ENCODE measurements around the gene DYSF.
A peak's percentile ranks its signal among the peaks of the same experiment; 100 is the strongest.

Gene DYSF

DNA sequence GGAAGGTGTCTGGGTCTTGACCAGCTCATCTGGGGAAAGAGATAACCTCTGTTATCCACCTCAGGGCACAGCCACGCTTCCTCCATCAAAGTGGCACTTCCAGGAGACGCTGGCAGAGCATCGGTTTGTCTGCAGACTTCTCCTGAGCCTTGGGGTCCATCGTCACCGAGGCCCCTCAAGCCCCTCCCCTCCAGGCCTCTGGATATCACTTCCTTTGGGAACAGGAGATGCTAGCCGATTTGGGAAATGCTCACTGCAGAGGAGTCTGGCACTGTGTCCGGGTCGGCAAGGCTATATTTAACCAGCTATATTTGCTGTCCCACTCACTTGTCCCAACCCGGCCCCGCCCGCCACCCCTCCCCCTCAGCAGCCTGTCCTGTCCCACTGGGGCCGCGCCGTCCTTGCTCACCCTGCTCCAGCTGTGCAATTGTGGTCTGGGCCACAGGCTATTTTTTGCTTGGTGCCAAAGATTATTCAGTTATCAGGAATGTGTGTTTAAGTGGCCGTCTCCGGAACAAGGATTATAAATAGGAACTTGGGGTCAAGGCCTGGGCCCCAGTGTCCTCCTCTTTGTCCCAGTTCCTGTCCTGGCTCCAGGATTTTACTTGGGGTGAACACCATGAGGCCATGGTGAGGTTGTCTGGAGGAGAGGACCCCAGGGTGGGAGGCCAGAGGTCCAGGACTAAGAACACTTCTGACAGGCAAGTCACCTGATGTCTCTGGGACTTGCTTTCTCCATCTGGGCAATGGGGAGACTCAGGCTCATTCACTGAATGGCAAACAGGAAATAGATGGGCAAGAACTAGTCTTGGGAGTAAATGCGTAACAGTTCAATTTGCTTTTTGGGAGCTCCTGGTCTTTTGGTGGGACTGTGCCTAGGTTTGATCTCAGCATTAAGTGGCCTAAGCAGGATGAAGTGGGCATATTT is 263.6 kb downstream of the DYSF start:
- no peak for DNase-seq

DNA sequence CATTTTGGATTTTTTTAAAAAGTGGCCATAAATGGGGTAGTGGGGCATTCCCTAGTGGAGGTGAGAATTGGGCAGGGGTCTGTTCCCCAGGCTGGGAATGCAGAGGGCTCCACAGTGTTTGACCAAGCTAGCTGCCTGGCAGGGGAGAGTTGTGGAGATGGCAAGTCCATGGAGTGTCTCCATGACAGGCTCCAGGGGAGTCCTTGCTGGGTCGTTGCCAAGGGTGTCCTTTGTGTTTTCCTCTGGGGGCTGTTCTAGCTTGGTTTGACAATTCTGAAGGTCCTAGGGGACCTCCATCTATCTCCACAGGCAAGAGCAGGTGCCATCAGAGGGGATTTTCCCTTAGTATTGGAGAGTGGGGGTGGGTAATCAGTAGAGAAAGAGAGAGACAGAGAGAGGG is 265.3 kb downstream of the DYSF start:
- no peak for DNase-seq

DNA sequence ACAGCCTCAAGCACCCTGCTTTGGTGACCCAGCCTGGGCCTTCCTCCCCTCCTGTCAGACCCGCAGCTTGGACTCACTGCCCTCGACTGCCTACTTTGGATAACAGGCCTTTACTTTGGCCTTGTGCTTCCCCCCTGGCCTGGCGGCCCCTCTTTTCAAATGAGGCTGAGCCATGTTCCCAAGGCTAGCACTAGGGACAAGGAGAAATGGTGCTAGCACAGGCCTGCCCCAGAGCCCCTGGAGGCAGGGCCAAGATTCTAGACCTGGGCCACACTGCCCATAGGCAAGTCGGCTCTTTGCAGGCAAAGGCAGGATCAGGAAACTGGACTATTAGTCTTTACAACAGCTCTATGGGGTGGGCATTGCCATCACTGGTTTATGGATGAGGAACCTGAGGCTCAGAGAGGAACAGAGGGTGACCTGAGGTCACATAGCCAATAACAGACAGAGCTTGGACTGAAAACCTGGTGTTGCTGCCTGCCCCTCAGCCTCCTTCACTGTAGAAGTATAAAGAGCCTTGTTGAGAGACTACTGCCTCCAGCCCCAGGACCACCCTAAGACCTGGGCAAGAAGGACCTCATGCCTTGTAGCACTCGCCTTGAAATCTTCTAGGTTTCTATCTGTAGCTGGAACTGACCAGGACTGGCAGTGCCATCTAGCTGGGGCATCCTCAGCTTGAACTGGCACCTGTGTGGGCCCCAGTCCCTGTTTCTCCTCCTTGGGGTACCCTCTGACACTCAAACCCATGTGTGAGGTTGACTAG is 266.3 kb downstream of the DYSF start:
- no peak for DNase-seq

DNA sequence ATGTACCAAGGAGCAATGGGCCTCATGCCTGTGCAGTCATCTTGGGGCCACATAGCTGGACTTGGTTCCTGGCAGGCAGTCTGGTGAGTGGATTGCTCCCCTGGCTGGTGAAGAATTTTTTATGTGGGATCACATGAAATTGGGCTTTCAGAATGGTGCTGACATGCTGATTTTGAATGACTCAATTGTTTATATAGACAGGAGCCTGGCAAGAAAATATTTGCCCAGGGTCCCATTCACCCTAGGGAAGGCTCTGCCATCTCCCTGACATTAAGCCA is 266.9 kb downstream of the DYSF start:
- DNase-seq: no peak

DNA sequence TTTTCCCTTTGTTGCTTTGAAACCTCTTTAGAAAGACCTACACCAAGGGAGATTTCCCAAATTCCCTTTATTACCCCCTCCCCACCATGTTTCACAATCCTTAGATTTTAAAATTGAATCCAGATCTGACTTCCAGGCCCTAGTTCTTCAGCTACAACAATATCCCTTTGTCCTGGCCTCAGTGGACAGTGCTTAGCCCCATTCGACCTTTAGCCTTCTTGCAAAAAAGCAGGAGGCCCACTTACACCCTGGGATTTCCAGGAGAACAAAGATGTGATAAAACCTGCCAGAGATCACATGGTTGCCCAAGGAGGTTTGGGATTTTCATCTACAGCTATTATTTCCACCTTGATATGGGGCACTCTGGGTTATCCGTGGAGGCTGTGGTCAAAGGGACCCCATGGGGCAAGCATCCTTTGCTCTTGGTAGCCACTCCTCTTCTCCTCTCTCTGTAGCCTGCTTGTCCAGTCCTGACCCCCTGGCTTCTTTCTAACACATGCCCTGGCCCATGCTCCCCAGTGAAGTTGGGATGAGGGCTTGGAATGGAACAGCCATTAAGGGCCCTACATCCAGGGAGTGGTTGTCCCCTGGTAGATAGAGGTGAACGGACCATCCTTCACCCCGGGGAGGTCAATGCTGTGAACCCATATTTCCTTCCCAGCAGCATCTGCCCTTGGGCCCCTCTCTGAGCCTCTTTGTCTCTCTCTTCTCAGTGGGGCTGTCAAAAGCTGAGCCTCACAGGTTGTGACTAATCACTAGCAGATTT is 267.4 kb downstream of the DYSF start:
- DNase-seq: no peak

DNA sequence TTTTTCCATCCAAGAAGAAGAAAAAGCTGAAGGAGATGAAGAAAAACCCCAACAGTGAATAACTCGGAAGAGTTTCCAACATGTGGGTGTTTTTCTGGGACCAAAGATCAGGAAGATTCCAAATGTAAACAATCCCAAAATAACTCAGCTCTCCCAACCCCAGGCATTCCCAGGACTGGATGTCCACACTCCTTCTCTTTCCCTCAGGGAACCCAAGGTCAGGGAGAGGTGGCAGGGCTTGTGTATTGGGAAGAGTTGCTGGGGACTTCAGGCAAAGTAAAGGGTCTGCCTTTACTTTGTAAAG is 268.0 kb downstream of the DYSF start:
- DNase-seq: no peak

DNA sequence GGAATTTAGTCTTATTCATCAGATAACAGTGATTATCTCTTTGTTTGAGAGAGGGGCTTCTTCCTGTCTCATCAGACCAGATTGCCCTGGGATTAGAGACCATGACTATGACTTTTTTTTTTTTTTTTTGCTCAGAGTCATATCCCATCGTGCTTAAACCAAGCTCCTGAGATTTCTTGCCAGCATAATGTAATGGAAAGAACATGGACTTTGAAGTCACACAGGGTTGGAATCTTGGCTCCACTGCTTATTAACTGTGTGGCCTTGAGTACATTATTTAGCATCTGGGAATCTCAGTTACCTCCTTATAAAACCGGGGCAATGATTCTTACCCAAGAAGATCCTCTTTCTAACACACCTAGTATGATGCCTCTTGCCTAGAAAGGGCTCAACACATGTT is 268.3 kb downstream of the DYSF start:
- DNase-seq: no peak

DNA sequence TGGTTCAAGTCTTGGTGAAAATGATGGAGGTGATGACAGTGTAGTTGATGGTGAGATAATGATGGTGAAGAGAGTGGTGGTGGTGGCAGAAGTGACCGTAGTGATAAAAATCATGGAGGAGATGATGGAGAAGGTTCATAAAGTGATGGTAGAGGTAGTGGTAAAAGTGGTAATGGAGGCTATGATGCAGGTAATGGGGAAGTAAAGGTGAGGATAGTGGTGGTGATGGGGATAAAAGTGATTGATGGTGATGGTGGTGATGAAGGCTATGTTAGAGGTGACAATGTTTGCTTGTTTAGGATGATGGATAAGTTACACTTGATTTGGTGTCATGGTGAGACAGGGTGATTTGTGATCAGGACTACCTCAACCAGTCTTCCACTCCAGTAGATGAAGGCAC is 268.9 kb downstream of the DYSF start:
- no peak for DNase-seq

DNA sequence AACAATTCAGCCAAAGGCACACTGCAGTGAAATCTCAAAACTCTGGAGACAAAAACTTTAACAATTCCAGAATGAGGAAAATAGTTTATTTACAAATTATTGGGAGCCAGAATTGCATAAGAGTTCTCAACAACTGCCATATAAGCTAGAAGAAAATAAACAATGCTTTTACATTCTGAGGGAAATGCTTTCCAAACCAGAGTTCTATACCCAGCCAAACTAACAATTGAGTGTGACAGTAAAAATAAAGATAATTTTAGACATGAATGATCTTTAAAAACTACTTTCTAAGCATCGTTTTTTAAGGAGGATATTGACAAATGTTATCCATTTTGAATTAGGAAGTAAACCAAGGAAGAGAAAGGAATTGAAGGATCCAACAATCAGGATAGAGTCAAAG is 271.4 kb downstream of the DYSF start:
- DNase-seq: no peak

DNA sequence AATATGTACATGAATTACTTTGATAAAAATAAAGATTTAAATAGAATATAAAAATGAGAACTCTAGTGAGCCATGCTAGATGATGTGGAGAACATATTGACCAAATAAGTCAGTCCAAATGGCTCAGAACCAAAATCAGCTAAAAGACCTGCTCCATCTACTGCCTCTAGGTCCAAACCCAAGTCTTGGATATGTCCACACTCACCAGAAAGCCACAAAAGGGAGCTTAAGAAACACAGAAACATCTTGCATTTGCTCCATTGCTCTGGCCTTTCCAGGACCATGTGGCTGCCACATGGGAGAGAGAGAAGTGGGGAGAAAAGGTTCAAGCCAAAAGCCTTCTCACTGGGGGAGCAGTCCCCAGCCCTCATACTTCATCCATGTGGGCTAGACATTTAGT is 272.5 kb downstream of the DYSF start:
- no peak for DNase-seq

DNA sequence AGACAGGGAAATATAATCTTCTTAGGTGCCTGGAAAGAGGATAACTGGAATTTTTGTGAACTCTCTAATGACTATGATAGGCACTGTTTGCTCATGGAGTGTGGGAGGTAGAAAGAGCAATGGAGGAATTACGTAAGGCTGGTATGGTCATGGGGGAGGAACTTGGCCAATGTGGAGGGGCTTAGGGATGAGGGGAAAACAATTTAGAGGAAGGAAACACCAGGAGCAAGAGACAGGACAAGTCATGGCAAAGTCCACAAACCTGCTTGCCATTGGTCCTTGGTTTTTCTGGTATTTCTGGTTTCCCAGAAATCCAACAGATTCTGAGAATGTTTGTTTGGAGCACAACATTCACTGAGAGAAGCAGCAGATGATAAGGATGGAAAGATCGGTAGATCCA is 274.2 kb downstream of the DYSF start:
- DNase-seq: no peak

DNA sequence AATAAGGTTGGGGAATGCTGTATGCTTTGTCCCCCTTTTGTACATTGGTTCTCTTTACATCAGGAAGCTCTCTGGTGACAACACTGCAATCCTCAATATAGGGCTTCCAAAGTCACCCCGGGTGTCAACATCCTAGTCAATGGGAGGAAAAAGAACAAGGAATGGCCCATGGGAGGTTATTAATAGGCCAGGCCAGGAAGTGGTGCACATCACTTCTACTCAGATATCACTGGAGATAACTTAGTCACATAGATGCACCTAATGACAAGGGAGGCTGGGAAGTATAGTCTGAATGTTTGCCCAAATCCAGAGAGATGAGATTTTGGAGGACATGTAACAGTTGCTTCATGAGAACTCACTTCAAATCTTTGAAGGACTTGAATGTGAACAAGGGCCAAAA is 274.7 kb downstream of the DYSF start:
- DNase-seq: no peak

DNA sequence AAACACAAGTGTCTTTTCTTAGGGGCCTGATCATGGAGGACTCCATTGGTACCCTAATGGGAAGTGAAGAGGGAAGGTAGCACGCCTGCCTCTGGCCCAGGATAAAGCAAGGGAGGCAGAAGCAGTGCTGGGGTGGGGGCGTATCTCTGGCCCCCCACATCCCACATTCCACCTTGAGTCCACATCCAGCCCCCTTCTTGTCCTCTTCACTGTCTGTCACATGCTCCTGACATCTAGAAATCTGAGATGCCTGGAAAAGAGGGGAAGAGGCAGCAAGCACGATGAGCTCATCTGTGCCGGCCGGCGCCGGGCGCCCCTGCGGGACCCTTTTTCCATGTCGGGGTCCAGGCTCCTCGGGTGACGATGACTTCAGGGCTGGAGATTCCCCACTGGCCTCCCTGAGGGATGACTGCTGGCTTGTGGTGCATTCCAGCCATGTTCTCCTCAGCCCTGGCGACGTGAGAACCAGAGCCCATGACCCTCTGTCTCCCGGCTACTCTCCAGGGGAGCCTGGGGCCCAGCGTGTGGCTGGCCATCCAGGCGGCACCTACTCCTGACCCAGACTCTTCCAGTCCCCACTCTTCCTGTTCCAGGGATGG is 277.5 kb downstream of the DYSF start:
- DNase-seq: no peak

DNA sequence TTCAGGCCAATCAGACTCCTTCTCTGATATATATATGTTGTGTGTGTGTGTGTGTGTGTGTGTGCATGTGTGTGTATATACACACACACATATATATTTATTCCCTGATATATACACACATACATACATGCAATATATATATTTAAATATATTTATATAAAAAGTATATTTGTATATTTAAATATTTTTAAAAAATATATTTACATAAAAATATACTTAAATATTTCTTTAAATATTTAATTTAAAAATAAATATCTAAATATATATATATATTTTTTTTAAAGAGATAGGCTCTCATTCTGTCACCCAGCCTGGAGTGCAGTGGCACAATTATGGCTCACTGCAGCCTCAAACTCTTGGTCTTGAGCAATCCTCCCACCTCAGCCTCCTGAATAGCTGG is 281.3 kb downstream of the DYSF start:
- DNase-seq: no peak

DNA sequence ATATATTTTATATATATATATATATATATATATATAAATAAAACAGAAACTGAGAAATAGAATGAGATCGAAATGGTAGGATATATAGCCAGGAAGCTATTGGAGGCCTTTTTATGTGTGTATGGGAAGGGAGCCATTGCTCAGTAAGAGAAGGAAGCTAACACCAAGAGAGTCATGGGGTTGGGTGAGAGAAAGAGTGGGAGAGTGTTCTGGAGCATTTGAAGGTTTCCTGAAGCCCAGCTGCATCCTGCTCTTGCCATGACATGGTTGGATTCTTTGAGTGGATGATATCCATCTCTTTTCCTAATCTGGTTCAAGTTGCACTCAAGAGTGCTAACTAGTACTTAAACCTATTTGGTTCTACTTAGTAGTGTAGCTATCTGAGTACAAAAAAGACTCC is 282.3 kb downstream of the DYSF start:
- peak; percentile 13 for DNase-seq

Measured in NCI-H510A (cell line).